Esophagus muscularis mucosa (tissue), 4 donors: ENCODE results near the gene C1orf74. TPM values are rescaled to one million over a fixed set of nuclear protein-coding genes. Genes with fewer than 3 reads are reported as not detected.

Source experiments
- DNase-seq: peaks from one replicate; pipeline ENCODE4 v3.0.0-alpha.2; 2017; ENCODE audit errors: extremely low spot score
- H3K27ac ChIP-seq, 4 donors: fragments of 200-600 bp; sonication (generic); replicated peaks in 1 of 4; 1 replicate in 3 of 4; 2 replicates in 1 of 4; pipeline ENCODE4 v1.5.1; 2016 to 2019; ENCODE audit warnings: mild to moderate bottlenecking in 1 of 4
- H3K27me3 ChIP-seq, 4 donors: fragments of 200-600 bp; sonication (generic); one replicate each; pipeline versions ENCODE4 v1.5.1 to v1.6.0; 2016 to 2019
- H3K36me3 ChIP-seq, 4 donors: fragments of 200-600 bp; sonication (generic); one replicate each; pipeline ENCODE4 v1.5.1; 2016 to 2019
- H3K4me1 ChIP-seq, 4 donors: fragments of 200-600 bp; sonication (generic); one replicate each; pipeline ENCODE4 v1.5.1; 2016 to 2019
- H3K4me3 ChIP-seq, 4 donors: fragments of 200-600 bp; sonication (generic); 1 replicate in 2 of 4; 2 replicates in 2 of 4; pipeline ENCODE4 v1.5.1; 2016 to 2019; ENCODE audit warnings: mild to moderate bottlenecking in 4 of 4, moderate library complexity in 1 of 4
- H3K9me3 ChIP-seq, 4 donors: fragments of 200-600 bp; sonication (generic); 1 replicate in 3 of 4; 2 replicates in 1 of 4; pipeline ENCODE4 v1.5.1; 2016 to 2019
- CTCF ChIP-seq, 3 experiments: fragments of 200-600 bp in 2 of 3; fragments of 450-650 bp in 1 of 3; sonication (generic) in 2 of 3; IDR thresholded peaks; one replicate each; pipeline ENCODE4 v1.5.1; 2017 to 2019; ENCODE audit warnings: antibody characterized with exemption in 3 of 3, mild to moderate bottlenecking in 2 of 3, moderate library complexity in 1 of 3
- EP300 ChIP-seq: sonication (generic); formaldehyde crosslinking; IDR thresholded peaks from one replicate; pipeline ENCODE4 v1.6.1; 2017; ENCODE audit warnings: antibody characterized with exemption
- POLR2A ChIP-seq: fragments of 450-650 bp; IDR thresholded peaks from one replicate; pipeline ENCODE4 v1.6.1; 2017; ENCODE audit warnings: antibody characterized with exemption, moderate library complexity, mild to moderate bottlenecking, low read depth
- POLR2AphosphoS5 ChIP-seq, 2 donors: sonication (generic); formaldehyde crosslinking; IDR thresholded peaks; one replicate each; pipeline ENCODE4 v1.6.1; 2017; ENCODE audit warnings: antibody characterized with exemption in 2 of 2
- WGBS: methylation state at CpG from one replicate; pipeline ENCODE4 v1.1.5; 2018; 5-methylcytosine and 5-hydroxymethylcytosine counted together
- intact Hi-C: fragments of 100-400 bp; cut with DNase I; formaldehyde crosslinking; loops from one replicate; pipeline ENCODE4 v1.15.1; 2023
- total RNA-seq, 4 donors: library from RNA; depleted of rRNA; stranded (reverse); fragments of >200 nt; gene quantifications; one replicate each; pipeline versions ENCODE4 v1.1.0 to v1.2.1, GENCODE V29; 2016

The C1orf74 gene
- total RNA-seq, 4 donors from 2014 or later, result 0.42 to 1.6 (median 0.86) TPM

DNA sequence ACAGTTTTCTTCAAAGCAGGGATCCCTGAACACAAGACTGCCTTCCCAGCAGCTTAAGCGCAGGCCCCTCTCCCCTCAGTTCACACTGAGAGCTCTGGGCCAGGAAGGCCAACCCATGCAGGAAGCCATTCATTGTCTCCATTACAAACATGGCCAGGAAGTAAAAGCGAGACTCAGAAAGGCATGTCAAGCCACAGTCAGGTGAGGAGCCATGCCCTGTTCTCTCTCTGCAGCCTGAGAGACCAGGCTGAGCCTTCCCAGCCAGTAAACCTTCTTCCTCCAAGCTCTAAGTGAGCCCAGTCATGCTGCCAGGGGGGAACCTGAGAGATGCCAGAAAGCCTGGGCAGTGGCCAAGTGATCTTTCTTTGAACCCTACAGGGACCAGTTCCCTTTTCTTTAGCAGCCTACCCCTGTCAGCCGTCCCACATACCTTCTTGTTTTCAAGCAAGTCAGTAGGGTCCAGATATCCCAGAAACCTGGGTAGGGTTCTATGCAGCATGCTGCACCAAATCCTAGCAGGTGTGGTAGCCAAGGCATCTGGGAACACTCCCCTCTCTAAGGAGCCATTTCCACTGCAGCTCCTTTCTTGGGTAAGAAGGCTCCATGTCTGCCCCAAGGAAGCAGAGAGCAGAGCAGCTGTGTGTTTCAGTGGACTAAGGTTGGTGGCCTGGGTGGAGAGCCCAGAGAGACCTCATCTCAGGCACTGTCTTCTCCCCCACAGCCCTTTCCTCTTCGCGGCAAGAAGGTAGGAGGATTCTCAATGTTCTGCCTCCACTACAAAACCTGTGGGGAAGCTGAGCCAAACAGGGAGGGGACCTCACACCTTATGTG is 27.5 kb downstream of the C1orf74 start:
- no peaks in the 10 kb centered on the region for H3K36me3 ChIP-seq
- DNase-seq, result no peak
- peak overlapping the region in 3 of 4 donors; percentile 4 to 33 (median 17) for H3K4me3 ChIP-seq
- no peaks in the 10 kb centered on the region for H3K27me3 ChIP-seq
- TF ChIP-seq CTCF (IDR thresholded peaks at IDR 0.05) (no peak), POLR2A (no peak), EP300 (no peak), POLR2AphosphoS5 (IDR thresholded peaks at IDR 0.05) (no peak)
- intact Hi-C loops, result no loop called here
- WGBS, result 79% methylated on average over 4 of the region's 5 CpGs
- H3K4me1 ChIP-seq, result peaks cover 0 to 6% (median 2%) of the 10 kb centered on the region in 4 donors
- H3K9me3 ChIP-seq, result no peaks in the 10 kb centered on the region
- peak overlapping the region in 1 of 4 donors; percentile 25 for H3K27ac ChIP-seq

GRCh38 chr1:209755926-209756614 is 28.3 kb downstream of the C1orf74 start, which contains the start of gene TRAF3IP3:
Gene TRAF3IP3, plus strand, starts transcription at chr1:209756053. Its CDS starts 3,987 bp downstream, at chr1:209760040.
- intact Hi-C loops, result no loop called here
- peak within 1 kb of the TSS in 3 of 4 donors; percentile 4 to 33 (median 17) for H3K4me3 ChIP-seq
- WGBS, result 73% methylated on average over 10 of the region's 10 CpGs

GRCh38 chr1:209755256-209755655 is 29.1 kb downstream of the C1orf74 start:
- Histone ChIP-seq H3K27ac (no peak overlapping the region), H3K9me3 (no peaks in the 10 kb centered on the region), H3K27me3 (no peaks in the 10 kb centered on the region), H3K4me3 (no peak overlapping the region), H3K4me1 (no peaks in the 10 kb centered on the region), H3K36me3 (no peaks in the 10 kb centered on the region)
- WGBS, result 86% methylated on average over 1 of the region's 1 CpG
- DNase-seq, result no peak
- TF ChIP-seq POLR2A (no peak), CTCF (IDR thresholded peaks at IDR 0.05) (no peak), EP300 (no peak), POLR2AphosphoS5 (IDR thresholded peaks at IDR 0.05) (no peak)
- intact Hi-C loops, result no loop called here

More at GRCh38 chr1:209755926-209756614, 28.3 kb downstream of the C1orf74 start, which contains the start of gene TRAF3IP3:
- H3K27me3 ChIP-seq, result no peaks in the 10 kb centered on the region
- DNase-seq, result no peak
- H3K9me3 ChIP-seq, result no peaks in the 10 kb centered on the region
- H3K36me3 ChIP-seq, result no peaks in the 10 kb centered on the region
- H3K4me1 ChIP-seq, result peaks cover 0 to 4% (median 1%) of the 10 kb centered on the region in 4 donors
- H3K27ac ChIP-seq, result no peak within 1 kb of the TSS
- TF ChIP-seq POLR2A (no peak), EP300 (no peak)

- Histone ChIP-seq H3K9me3 (no peaks in the 10 kb centered on the region), H3K4me1 (peaks cover 2 to 3% (median 3%) of the 10 kb centered on the region in 4 donors), H3K36me3 (no peaks in the 10 kb centered on the region), H3K4me3 (no peak overlapping the region), H3K27ac (no peak overlapping the region), H3K27me3 (no peaks in the 10 kb centered on the region)
- TF ChIP-seq EP300 (no peak), CTCF (IDR thresholded peaks at IDR 0.05) (no peak), POLR2A (no peak), POLR2AphosphoS5 (IDR thresholded peaks at IDR 0.05) (no peak)
- WGBS, result 83% methylated on average over 3 of the region's 3 CpGs
- no peak for DNase-seq
- intact Hi-C loops, result no loop called here
These were observed 31.5 kb downstream of the C1orf74 start for GRCh38 chr1:209752890-209753289.

- H3K4me3 ChIP-seq, result no peak overlapping the region
- intact Hi-C loops, result no loop called here
- no peak for TF ChIP-seq POLR2AphosphoS5 (IDR thresholded peaks at IDR 0.05)
- no peak for TF ChIP-seq CTCF (IDR thresholded peaks at IDR 0.05)
- no peak for TF ChIP-seq POLR2A
- no peak for TF ChIP-seq EP300
- WGBS, result 76% methylated on average over 5 of the region's 5 CpGs
- H3K4me1 ChIP-seq, result peaks cover 9 to 12% (median 10%) of the 10 kb centered on the region in 4 donors
- no peak overlapping the region for H3K27ac ChIP-seq
- no peaks in the 10 kb centered on the region for H3K27me3 ChIP-seq
- no peaks in the 10 kb centered on the region for H3K9me3 ChIP-seq
- no peaks in the 10 kb centered on the region for H3K36me3 ChIP-seq
- DNase-seq, result no peak
These were observed 32.6 kb downstream of the C1orf74 start for GRCh38 chr1:209751627-209752231.
